ENCODE data around the gene CALML4. TPM values are rescaled to one million over a fixed set of nuclear protein-coding genes. Genes with fewer than 3 reads are reported as not detected.

The CALML4 gene
- total RNA-seq, 1 experiment from 2014 or later = 12.6 TPM

DNA sequence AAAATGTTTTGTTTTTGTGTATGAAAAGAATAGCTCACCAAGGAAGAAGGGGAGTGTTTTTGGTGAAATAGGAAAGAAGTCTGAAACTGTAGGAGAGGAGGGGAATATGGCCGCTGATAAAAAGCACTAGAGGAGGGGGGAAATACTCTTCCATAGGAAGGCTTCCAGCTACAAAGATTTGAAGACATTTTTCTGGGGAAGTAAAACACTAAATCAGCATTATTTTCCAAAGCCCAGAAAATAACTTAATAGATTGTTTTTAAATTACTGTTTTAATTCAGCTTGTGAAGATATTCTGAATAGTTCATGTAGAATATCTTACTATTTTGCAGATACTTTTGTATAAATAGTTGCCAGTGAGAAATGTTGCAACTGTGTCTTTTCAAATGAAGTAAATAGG, 54.9 kb downstream of the CALML4 start:
- BruUV-seq (replicated peaks) = no TSS peak

DNA sequence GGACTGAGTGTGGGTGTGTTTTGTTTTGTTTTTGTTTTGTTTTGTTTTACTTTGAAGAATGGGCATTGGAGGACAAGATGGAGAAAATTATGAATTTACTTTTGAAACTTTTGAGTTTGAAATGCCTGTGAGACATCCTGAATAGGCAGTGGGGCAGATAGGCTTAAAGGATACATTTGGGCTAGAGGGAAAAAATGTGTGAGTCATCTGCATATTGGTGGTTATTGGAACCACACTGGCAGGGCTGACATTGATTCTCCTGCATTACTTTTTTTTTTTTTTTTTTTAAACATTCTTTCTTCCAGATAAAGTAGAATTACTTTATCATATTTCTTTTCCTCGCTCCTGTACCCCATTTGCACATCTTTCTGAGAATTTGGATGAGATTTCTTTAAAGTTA, 56.1 kb downstream of the CALML4 start:
- intact Hi-C loops (cut with micrococcal nuclease; ENCODE audit: unreplicated experiment) = no loop called here
- H3K27me3 ChIP-seq (ENCODE audit: insufficient read depth, low read depth) = no peaks in the 10 kb centered on the region
- no peak overlapping the region for H2AFZ ChIP-seq
- no peak overlapping the region for H3K4me3 ChIP-seq
- H3K4me1 ChIP-seq (replicated peaks; ENCODE audit: insufficient read depth) = peaks cover 4% of the 10 kb centered on the region; the same call in 1 of the 2 replicates
- H3K27ac ChIP-seq = no peak overlapping the region
- no peaks in the 10 kb centered on the region for H3K9me2 ChIP-seq (ENCODE audit: insufficient read depth)
- no peaks in the 10 kb centered on the region for H3K36me3 ChIP-seq (ENCODE audit: low read depth)
- H3K4me2 ChIP-seq = no peak overlapping the region
- H3K79me2 ChIP-seq (ENCODE audit: low read depth) = no peaks in the 10 kb centered on the region
- ChIA-PET CTCF (no interaction called here), POLR2A (ENCODE audit: unreplicated experiment) (no interaction called here)
- H4K20me1 ChIP-seq (ENCODE audit: insufficient read depth) = 0 out of 2 replicates have a peak, but pooled peaks cover 5% of the 10 kb centered on the region
- no peaks in the 10 kb centered on the region for H3K9me3 ChIP-seq (ENCODE audit: insufficient read depth, low read depth)
- no peak for TF ChIP-seq EZH2 (IDR thresholded peaks at IDR 0.05; ENCODE audit: low read depth)
- TF ChIP-seq, protein P1, sequence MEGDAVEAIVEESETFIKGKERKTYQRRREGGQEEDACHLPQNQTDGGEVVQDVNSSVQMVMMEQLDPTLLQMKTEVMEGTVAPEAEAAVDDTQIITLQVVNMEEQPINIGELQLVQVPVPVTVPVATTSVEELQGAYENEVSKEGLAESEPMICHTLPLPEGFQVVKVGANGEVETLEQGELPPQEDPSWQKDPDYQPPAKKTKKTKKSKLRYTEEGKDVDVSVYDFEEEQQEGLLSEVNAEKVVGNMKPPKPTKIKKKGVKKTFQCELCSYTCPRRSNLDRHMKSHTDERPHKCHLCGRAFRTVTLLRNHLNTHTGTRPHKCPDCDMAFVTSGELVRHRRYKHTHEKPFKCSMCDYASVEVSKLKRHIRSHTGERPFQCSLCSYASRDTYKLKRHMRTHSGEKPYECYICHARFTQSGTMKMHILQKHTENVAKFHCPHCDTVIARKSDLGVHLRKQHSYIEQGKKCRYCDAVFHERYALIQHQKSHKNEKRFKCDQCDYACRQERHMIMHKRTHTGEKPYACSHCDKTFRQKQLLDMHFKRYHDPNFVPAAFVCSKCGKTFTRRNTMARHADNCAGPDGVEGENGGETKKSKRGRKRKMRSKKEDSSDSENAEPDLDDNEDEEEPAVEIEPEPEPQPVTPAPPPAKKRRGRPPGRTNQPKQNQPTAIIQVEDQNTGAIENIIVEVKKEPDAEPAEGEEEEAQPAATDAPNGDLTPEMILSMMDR (conservative IDR thresholded peaks at IDR 0.05) = no peak
- H3F3A ChIP-seq (ENCODE audit: insufficient read depth, low read depth) = no peaks in the 10 kb centered on the region; the same call in 1 of the 2 replicates
- no TSS peak for BruUV-seq (replicated peaks)
- DNase-seq = peak in 1 of 2 experiments; percentile 36

More for the DNA sequence above, 54.9 kb downstream of the CALML4 start:
- Histone ChIP-seq H3K4me1 (replicated peaks; ENCODE audit: insufficient read depth) (peaks cover 4% of the 10 kb centered on the region; the same call in 1 of the 2 replicates), H3K4me2 (no peak overlapping the region), H3K79me2 (ENCODE audit: low read depth) (no peaks in the 10 kb centered on the region), H4K20me1 (ENCODE audit: insufficient read depth) (no peaks in the 10 kb centered on the region), H3K9me2 (ENCODE audit: insufficient read depth) (no peaks in the 10 kb centered on the region), H3K4me3 (no peak overlapping the region), H3K27me3 (ENCODE audit: insufficient read depth, low read depth) (no peaks in the 10 kb centered on the region), H3K9me3 (ENCODE audit: insufficient read depth, low read depth) (no peaks in the 10 kb centered on the region), H3K27ac (no peak overlapping the region), H3F3A (ENCODE audit: insufficient read depth, low read depth) (no peaks in the 10 kb centered on the region; the same call in 1 of the 2 replicates), H2AFZ (no peak overlapping the region), H3K36me3 (ENCODE audit: low read depth) (no peaks in the 10 kb centered on the region)
- POLR2A ChIA-PET (ENCODE audit: unreplicated experiment) = no interaction called here
- no peak for TF ChIP-seq EZH2 (IDR thresholded peaks at IDR 0.05; ENCODE audit: low read depth)
- TF ChIP-seq, protein P1 (conservative IDR thresholded peaks at IDR 0.05) = no peak
- no peak for DNase-seq
- intact Hi-C loops (cut with micrococcal nuclease; ENCODE audit: unreplicated experiment) = loop anchor here (10.0 kb wide), 1 partner anchor 135 kb away; no protein-coding TSS in a partner anchor
- CTCF ChIA-PET = interaction anchor here (0.6 kb wide), 1 partner anchor 305 kb away, joined by 3 read pairs; no protein-coding TSS in a partner anchor

DNA sequence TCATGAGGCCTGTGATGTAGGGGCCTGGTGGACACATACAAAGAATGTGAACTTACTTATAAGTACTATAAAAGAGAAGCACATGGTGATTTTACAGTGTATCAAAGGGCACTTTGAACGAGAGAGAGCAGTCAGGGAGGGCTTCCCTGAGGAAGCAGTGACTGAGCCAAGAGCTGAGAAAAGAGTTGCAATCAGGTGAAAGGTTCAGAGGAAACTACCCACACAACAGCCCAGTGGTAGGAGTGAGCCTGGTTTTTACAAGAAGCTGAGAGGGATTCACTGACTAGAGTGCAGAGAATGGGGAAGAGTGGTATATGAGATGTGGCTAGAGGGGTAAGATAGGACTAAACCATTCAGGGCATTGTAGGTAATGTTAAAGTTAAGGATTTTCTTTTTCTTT, 57.1 kb downstream of the CALML4 start:
- DNase-seq = no peak
- Histone ChIP-seq H3K9me2 (ENCODE audit: insufficient read depth) (no peaks in the 10 kb centered on the region), H3F3A (ENCODE audit: insufficient read depth, low read depth) (no peaks in the 10 kb centered on the region; the same call in 1 of the 2 replicates), H3K9me3 (ENCODE audit: insufficient read depth, low read depth) (no peaks in the 10 kb centered on the region), H3K27ac (no peak overlapping the region), H4K20me1 (ENCODE audit: insufficient read depth) (0 out of 2 replicates have a peak, but pooled peaks cover 5% of the 10 kb centered on the region), H2AFZ (no peak overlapping the region), H3K79me2 (ENCODE audit: low read depth) (no peaks in the 10 kb centered on the region), H3K4me2 (no peak overlapping the region), H3K27me3 (ENCODE audit: insufficient read depth, low read depth) (no peaks in the 10 kb centered on the region), H3K4me3 (no peak overlapping the region), H3K36me3 (ENCODE audit: low read depth) (no peaks in the 10 kb centered on the region), H3K4me1 (replicated peaks; ENCODE audit: insufficient read depth) (peaks cover 4% of the 10 kb centered on the region; the same call in 1 of the 2 replicates)
- POLR2A ChIA-PET (ENCODE audit: unreplicated experiment) = no interaction called here
- intact Hi-C loops (cut with micrococcal nuclease; ENCODE audit: unreplicated experiment) = no loop called here
- no TSS peak for BruUV-seq (replicated peaks)
- CTCF ChIA-PET = no interaction called here
- no peak for TF ChIP-seq EZH2 (IDR thresholded peaks at IDR 0.05; ENCODE audit: low read depth)
- TF ChIP-seq, protein P1 (conservative IDR thresholded peaks at IDR 0.05) = no peak
